ENCODE results near the gene ATP2C1.

ATP2C1 gene

DNA sequence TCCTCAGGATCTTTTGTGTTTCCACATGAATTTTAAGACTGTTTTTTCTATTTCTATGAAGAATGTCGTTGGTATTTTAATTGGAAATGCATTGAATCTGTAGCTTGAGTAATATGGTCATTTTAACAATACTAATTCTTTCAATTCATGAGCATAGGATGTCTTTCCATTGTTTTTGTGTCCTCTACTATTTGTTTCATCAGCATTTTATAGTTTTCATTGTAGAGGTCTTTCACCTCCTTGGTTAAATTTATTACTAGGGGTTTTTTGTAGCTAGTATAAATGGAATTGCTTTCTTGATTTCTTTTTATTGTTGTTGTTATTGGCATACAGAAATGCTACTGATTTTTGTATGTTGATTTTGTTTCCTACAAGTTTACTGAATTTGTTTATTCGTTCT lies 17.3 kb upstream of the ATP2C1 start:
- H3K36me3 Mint-ChIP-seq (ENCODE audit: low read depth), result peaks cover 9% of the 10 kb centered on the region
- H3K9me3 Mint-ChIP-seq, result peaks cover 19% of the 10 kb centered on the region
- H3K4me1 Mint-ChIP-seq (ENCODE audit: low read depth), result no peaks in the 10 kb centered on the region
- no peak overlapping the region for H3K4me3 Mint-ChIP-seq
- H3K27me3 Mint-ChIP-seq, result peaks cover 11% of the 10 kb centered on the region
- no peak overlapping the region for H3K27ac Mint-ChIP-seq

DNA sequence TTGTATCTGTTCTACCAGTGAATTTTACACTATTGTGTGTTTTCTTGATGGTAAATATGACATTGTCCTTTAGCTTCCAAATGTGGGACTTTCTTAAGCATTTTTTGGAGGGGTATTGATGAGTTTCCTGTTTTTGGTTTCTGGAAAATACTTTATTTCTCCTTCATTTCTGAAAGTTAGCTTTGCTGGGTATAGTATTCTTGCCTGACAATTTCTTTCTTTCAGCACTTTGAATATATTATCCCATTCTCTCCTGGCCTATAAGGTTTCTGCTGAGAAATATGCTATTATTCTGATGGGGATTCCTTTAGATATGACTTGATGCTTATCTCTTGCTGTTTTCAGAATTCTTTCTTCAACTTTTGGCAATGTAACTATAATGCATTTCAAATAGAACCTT lies 15.4 kb upstream of the ATP2C1 start:
- Mint-ChIP-seq H3K27ac (no peak overlapping the region), H3K36me3 (ENCODE audit: low read depth) (peaks cover 9% of the 10 kb centered on the region), H3K4me3 (no peak overlapping the region), H3K27me3 (peaks cover 19% of the 10 kb centered on the region), H3K9me3 (peaks cover 19% of the 10 kb centered on the region), H3K4me1 (ENCODE audit: low read depth) (no peaks in the 10 kb centered on the region)

DNA sequence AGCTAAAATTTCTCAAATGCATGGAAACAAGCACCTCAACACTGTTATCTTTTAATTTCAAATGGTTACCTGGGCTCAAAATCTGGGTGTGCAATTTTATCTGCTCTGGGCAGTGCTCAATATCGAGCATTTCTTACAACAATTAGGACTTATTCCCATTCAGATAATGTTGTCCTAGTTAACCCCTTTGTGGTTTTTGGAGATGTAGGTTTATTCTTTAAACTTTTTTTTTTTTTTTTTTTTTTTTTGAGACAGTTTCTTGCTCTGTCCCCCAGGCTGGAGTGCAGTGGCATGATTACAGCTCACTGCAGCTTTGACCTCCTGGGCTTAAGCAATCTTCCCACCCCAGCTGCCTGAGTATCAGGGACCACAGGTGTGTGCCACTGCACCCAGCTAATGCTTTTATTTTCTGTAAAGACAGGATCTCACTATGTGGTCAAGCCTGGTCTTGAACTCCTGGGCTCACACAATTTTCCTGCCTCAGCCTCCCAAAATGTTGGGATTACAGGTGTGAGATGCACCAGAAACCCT lies 4.4 kb upstream of the ATP2C1 start:
- Mint-ChIP-seq H3K4me1 (ENCODE audit: low read depth) (peaks cover 5% of the 10 kb centered on the region), H3K27ac (no peak overlapping the region), H3K27me3 (peaks cover 20% of the 10 kb centered on the region), H3K36me3 (ENCODE audit: low read depth) (no peaks in the 10 kb centered on the region), H3K4me3 (no peak overlapping the region), H3K9me3 (peaks cover 5% of the 10 kb centered on the region)

DNA sequence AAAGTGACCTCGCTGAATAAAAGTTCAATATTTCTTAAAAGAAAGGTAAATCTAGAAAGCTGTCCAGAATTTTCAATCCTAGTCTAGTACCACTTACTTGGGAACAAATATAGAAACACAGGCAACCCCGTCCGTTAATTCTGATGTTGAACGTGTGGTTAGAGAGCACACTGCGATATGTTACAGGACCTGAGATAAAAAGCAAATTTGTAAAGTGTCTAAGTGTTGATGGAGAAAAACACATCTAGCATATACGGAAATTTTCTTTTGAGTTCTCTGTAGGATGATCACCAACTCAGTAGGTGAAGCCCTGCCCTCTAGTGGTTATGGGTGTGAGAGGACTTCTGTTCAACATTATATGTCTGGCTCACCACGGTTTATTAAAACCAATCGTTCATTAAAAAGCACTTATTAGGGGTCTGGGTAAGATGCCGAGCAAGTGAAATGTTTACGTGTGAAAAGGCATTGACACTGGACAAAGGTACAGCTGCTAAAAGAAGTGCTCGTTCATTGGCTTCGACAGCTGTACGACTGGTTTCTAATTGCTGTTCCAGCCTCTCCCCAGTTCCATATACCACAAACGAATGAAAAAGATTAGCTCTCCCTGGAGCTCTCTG lies 1.0 kb upstream of the ATP2C1 start:
- H3K4me1 Mint-ChIP-seq (ENCODE audit: low read depth), result peaks cover 38% of the 10 kb centered on the region
- peak overlapping the region; percentile 93 for H3K4me3 Mint-ChIP-seq
- H3K27ac Mint-ChIP-seq, result peak overlapping the region; percentile 98
- H3K27me3 Mint-ChIP-seq, result no peaks in the 10 kb centered on the region
- H3K9me3 Mint-ChIP-seq, result no peaks in the 10 kb centered on the region
- H3K36me3 Mint-ChIP-seq (ENCODE audit: low read depth), result peaks cover 5% of the 10 kb centered on the region

DNA sequence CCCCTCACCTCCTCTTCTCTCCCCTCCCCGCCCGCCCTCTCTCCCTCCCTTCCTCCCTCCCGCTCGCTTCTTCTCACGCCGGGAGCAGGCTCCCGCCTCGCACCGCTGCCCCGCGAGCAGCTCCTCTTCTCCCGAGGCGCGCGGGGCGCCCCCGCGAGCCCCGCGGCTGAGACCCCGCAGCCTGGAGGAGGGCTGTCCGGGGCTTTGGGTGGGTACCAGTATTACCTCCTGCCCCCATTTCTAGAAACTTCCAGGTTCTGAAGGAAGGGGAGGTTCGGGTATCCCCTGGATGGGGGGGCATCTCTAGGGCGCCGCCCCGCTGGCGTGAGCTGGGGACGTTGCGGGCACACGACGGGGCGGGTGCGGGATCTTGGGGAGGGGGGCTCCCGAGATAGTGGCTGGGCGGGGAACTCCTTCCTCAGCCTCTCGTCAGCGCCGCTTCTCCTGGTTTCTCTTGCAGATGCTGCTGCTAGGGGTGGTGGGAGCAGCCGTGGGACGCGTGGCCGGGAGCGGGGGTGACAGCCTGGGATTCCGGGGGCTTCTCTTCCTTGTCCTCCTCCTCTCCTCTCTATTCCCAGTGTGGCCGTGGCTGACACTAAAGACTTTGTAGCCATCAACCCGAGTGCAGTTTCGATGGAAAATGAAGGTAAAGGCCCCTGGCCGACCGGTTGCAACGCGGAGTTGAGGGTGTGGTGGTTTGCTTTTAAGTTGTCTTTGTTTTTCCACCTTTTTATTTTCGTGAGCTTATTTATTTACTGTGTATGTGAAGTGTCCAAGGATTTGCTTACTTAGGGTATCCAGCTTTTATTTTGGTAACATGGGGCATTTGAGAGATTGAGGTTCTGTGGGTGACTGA lies 474 bp downstream of the ATP2C1 start:
- peak overlapping the region; percentile 90 for H3K27ac Mint-ChIP-seq
- H3K27me3 Mint-ChIP-seq, result no peaks in the 10 kb centered on the region
- H3K36me3 Mint-ChIP-seq (ENCODE audit: low read depth), result peaks cover 5% of the 10 kb centered on the region
- peak overlapping the region; percentile 93 for H3K4me3 Mint-ChIP-seq
- H3K4me1 Mint-ChIP-seq (ENCODE audit: low read depth), result peaks cover 46% of the 10 kb centered on the region
- no peaks in the 10 kb centered on the region for H3K9me3 Mint-ChIP-seq

DNA sequence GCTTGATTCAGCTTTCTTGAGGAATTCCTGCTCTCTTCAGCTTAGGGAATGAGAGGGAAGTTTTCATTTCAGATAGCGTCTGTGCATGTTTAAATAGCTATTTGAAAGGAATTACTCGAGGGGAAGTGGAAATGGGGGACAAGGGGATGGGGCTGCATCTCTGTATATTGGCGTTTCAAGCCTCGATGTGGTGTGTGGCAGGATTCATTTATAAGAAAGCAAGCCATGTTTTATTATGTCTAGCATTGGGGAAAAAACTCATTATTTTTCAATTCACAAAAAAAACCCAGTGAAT lies 1.0 kb downstream of the ATP2C1 start:
- Mint-ChIP-seq H3K4me1 (ENCODE audit: low read depth) (peaks cover 46% of the 10 kb centered on the region), H3K9me3 (no peaks in the 10 kb centered on the region), H3K36me3 (ENCODE audit: low read depth) (peaks cover 5% of the 10 kb centered on the region), H3K4me3 (peak overlapping the region; percentile 93), H3K27me3 (no peaks in the 10 kb centered on the region), H3K27ac (peak overlapping the region; percentile 90)

DNA sequence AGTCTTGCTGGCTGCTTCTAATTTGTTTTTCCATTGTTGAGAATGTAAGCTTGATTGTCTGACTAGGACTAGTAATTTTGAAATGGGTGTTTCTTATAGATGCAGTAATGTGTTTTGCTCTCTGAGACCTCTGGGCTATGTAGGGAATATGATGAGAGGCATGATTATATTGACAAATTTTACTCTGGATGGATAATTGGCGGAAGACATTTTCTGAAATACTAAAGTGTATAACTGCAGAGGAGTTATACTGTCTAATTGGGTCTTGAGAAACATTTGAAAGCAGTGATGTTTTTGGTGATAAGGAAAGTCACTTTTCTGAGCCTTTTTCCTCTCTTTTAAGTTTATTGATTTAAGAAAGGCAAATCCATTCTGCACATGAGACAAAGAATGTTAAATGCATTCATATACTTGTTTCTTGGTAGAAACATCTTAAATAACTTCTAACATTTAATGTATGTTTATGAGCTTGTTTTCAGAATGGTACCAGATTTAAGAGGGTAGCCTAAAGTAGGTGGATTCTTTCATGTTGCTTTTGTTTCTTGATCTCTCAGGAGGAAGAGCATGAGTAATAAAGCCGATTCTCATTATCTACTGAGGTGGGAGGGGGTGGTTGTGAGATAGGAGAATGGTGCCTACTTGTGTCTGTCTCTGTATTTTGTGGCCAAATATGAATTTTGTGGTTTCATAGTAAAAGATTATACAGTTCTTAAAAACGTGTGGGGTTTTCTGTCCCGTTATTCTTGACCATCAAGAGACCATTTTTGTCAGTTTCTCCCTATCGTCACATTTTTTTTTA lies 2.0 kb downstream of the ATP2C1 start:
- Mint-ChIP-seq H3K27me3 (no peaks in the 10 kb centered on the region), H3K36me3 (ENCODE audit: low read depth) (peaks cover 5% of the 10 kb centered on the region), H3K27ac (peak overlapping the region; percentile 79), H3K4me1 (ENCODE audit: low read depth) (peaks cover 48% of the 10 kb centered on the region), H3K9me3 (no peaks in the 10 kb centered on the region), H3K4me3 (peak overlapping the region; percentile 93)

DNA sequence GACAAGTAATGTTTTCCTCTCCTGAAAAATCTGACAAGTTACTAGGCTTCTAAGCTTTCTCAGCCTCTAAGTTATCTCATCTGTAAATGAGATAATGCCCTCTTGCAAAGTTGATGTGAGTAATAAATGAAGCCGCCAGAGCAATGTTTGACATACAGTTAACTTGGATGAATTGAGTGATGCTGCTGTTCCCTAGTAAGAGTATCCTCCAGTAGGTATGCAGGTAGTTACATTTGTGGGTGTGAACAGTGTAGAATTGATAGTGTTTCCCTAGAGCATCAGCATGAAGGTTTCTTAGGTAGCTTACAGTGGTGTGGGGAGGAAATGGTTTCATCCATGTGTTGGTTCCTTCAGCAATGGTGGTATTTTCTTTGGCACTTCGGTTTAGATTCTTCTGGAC lies 3.4 kb downstream of the ATP2C1 start:
- no peak overlapping the region for H3K4me3 Mint-ChIP-seq
- no peaks in the 10 kb centered on the region for H3K27me3 Mint-ChIP-seq
- no peak overlapping the region for H3K27ac Mint-ChIP-seq
- H3K9me3 Mint-ChIP-seq, result no peaks in the 10 kb centered on the region
- peaks cover 5% of the 10 kb centered on the region for H3K36me3 Mint-ChIP-seq (ENCODE audit: low read depth)
- peaks cover 62% of the 10 kb centered on the region for H3K4me1 Mint-ChIP-seq (ENCODE audit: low read depth)

DNA sequence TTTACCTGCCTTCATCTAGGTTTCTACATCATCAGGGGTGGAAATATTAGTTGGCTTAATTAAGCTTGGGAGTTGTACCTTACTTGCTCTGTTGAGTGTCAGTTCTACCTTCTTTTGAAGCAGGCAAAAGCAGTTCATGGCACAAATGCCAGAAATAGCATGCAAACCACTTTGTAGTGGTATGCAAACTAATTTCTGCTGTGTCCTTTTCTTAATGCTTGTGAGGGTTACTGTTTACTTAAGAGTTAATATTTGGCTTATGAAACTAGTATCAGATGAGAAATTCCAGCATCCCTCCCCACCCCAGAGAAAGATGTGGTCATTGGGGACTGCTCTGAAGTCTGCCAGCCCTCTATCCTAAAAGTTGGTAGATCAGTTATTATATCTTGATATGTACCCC lies 7.1 kb downstream of the ATP2C1 start:
- no peak overlapping the region for H3K27ac Mint-ChIP-seq
- H3K4me3 Mint-ChIP-seq, result no peak overlapping the region
- H3K9me3 Mint-ChIP-seq, result no peaks in the 10 kb centered on the region
- peaks cover 64% of the 10 kb centered on the region for H3K4me1 Mint-ChIP-seq (ENCODE audit: low read depth)
- no peaks in the 10 kb centered on the region for H3K27me3 Mint-ChIP-seq
- H3K36me3 Mint-ChIP-seq (ENCODE audit: low read depth), result peaks cover 5% of the 10 kb centered on the region

DNA sequence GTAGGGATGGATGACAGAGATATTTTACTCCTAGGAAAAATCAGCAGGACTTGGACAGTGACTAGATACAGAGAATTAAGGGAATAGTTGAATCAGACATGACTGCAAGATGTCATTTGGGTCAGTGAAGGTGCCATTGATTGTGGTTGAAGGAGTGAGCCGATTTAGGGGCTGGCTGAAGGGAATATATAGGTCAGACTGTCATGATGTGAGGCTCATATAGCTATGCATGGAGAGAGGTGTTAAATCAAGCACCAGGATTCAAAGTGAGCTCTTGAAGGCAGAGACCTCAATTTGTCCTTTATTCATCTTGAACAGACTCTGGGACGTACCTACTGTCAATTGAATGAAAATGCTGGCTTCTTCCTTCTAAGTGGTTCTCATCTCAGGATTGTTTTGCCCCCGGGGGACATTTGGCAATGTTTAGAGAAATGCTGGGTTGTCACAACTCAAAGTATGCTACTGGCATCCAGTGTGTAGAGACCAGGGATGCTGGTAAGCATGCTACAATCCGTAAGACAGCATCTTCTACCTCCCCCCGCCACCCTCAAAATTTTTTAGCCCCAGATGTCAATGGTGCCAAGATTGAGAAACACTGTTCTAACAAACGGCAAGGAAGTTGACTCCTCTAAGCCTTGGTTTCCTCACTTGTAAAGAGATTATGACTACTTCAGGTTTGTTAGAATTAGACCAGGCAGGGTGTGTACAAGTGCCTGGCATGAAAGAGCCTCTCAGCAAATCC lies 7.8 kb downstream of the ATP2C1 start:
- H3K27ac Mint-ChIP-seq, result no peak overlapping the region
- no peaks in the 10 kb centered on the region for H3K9me3 Mint-ChIP-seq
- H3K4me3 Mint-ChIP-seq, result no peak overlapping the region
- no peaks in the 10 kb centered on the region for H3K27me3 Mint-ChIP-seq
- H3K36me3 Mint-ChIP-seq (ENCODE audit: low read depth), result peaks cover 10% of the 10 kb centered on the region
- H3K4me1 Mint-ChIP-seq (ENCODE audit: low read depth), result peaks cover 64% of the 10 kb centered on the region

DNA sequence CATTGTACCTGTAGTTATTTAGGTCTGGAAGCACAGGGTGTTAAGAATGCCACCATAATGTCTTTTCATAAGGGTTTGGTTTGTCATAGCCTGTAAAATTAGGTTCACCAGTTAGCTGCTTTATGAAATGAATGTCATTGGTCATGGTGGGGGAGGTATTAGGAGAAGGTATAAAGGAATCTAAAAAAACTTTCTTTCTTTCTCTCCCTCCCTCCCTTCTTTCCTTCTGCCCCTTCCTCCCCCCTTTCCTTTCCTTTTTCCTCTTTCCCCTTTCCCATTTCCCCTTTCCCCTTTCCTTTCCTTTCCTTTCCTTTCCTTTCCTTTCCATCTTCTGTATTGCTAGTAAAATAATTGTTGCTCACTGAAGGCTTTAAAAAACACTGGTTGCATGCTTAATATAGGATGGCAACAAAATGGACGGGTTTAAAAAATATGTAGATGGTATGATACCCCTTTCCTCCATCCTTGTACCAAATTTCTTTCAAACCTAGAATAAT lies 9.6 kb downstream of the ATP2C1 start:
- H3K27me3 Mint-ChIP-seq, result no peaks in the 10 kb centered on the region
- no peak overlapping the region for H3K4me3 Mint-ChIP-seq
- H3K4me1 Mint-ChIP-seq (ENCODE audit: low read depth), result peaks cover 65% of the 10 kb centered on the region
- H3K36me3 Mint-ChIP-seq (ENCODE audit: low read depth), result peaks cover 8% of the 10 kb centered on the region
- H3K9me3 Mint-ChIP-seq, result no peaks in the 10 kb centered on the region
- no peak overlapping the region for H3K27ac Mint-ChIP-seq

DNA sequence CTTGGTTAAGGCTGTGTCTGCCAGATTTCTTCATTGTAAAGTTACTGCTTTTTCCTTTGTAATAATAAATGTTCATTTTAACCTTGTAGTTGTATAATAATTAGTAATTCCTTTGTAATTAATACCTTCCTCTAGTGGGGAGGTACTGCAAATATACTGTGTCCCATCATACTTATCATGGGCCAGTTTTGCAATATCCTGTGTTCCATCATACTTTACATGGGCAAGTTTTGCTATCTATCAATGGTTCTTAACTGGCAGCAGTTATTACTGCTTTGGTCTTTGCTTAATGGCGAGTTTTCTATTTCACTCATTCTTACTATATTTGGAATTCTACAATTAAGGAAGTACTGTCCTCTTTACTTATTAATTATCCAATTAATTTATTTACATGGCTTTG lies 10.6 kb downstream of the ATP2C1 start:
- Mint-ChIP-seq H3K4me3 (no peak overlapping the region), H3K27ac (no peak overlapping the region), H3K4me1 (ENCODE audit: low read depth) (peaks cover 64% of the 10 kb centered on the region), H3K9me3 (no peaks in the 10 kb centered on the region), H3K36me3 (ENCODE audit: low read depth) (peaks cover 8% of the 10 kb centered on the region), H3K27me3 (no peaks in the 10 kb centered on the region)

DNA sequence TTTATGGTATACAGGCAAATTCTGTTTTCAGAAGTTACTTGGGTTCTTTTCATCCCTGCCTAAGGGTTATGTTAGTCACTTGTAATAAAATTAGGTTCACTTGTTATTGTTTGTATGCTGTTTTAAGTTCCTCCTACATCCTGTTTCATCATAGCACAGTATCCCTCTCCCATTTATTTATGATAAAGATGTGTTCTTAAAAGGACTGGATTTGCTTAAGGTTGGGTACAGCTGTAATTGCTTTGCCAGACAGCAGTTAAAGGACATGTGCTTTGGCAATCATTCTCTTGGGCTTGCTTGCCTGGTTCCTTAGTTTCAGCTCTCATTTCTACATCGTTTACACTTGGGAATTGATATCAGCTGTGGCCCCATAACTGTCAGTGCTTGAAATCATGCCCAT lies 11.7 kb downstream of the ATP2C1 start:
- Mint-ChIP-seq H3K4me1 (ENCODE audit: low read depth) (peaks cover 65% of the 10 kb centered on the region), H3K27me3 (no peaks in the 10 kb centered on the region), H3K4me3 (no peak overlapping the region), H3K9me3 (no peaks in the 10 kb centered on the region), H3K27ac (peak overlapping the region; percentile 73), H3K36me3 (ENCODE audit: low read depth) (peaks cover 8% of the 10 kb centered on the region)

DNA sequence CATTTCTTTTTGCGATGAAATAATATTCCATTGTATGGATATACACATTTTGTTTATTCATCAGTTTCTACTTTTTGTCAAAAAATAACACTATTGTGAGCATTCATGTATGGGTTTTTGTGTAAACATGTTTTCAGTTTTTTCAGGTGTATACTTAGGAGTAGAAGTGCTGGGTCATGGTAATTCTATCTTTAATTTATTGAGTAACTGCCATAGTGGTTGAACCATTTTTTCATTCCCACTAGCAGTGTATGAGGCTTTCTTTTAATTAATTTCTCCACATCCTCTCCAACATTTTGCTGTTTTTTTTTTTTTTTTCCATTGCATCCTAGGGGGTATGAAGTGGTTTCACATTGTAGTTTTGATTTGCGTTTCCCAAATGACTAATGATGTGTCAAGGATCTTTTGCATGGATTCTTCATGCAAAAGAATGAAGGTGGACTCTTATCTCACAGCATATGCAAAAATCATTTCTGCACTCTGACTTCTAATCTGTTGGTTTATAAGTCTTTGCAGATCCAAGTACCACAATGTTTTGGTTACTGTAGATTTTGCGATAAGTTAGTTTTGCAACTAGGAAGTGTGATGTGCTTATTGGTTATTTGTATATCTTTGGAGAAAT lies 12.6 kb downstream of the ATP2C1 start:
- H3K4me1 Mint-ChIP-seq (ENCODE audit: low read depth), result peaks cover 57% of the 10 kb centered on the region
- no peaks in the 10 kb centered on the region for H3K9me3 Mint-ChIP-seq
- peak overlapping the region; percentile 12 for H3K4me3 Mint-ChIP-seq
- H3K27me3 Mint-ChIP-seq, result no peaks in the 10 kb centered on the region
- peak overlapping the region; percentile 73 for H3K27ac Mint-ChIP-seq
- peaks cover 8% of the 10 kb centered on the region for H3K36me3 Mint-ChIP-seq (ENCODE audit: low read depth)
